ENCODE data around the gene FAM227A. TPM values are rescaled to one million over a fixed set of nuclear protein-coding genes. Genes with fewer than 3 reads are reported as not detected.

FAM227A gene
- total RNA-seq: not detected in 2 replicates

GRCh38 chr22:38656256-38657044 lies at the start of gene FAM227A, which contains the start of gene CBY1:
TSS of gene FAM227A (minus strand) at chr22:38656392. CDS start at chr22:38650168, 6,224 bp downstream.
TSS of gene CBY1 (plus strand) at chr22:38656638. CDS start at chr22:38668055, 11,417 bp downstream.

GRCh38 chr22:38705235-38706100 lies 49.3 kb upstream of the FAM227A start, which contains the start of gene GTPBP1:
TSS of gene GTPBP1 (plus strand) at chr22:38705944. CDS start at chr22:38705956, 12 bp downstream.

GRCh38 chr22:38700789-38701628 lies 44.8 kb upstream of the FAM227A start, which contains the start of gene JOSD1:
TSS of gene JOSD1 (minus strand) at chr22:38700943. CDS start at chr22:38699987, 956 bp downstream.

GRCh38 chr22:38681582-38682335 lies 25.6 kb upstream of the FAM227A start, which contains the start of gene TOMM22:
TSS of gene TOMM22 (plus strand) at chr22:38681957. CDS start at chr22:38681979, 22 bp downstream.

GRCh38 chr22:38569972-38570778 lies 86.0 kb downstream of the FAM227A start, which contains the start of gene DMC1:
TSS of gene DMC1 (minus strand) at chr22:38570183. CDS start at chr22:38568256, 1,927 bp downstream.

Other genes starting within 250 kb of the FAM227A start
- gene KCNJ4, start 201.2 kb downstream of the FAM227A start, total RNA-seq: not detected in 2 replicates
- gene KDELR3, start 188.3 kb downstream of the FAM227A start, total RNA-seq: 30.4 and 32.4 TPM in 2 replicates
- gene DDX17, start 150.1 kb downstream of the FAM227A start, total RNA-seq: 205 and 212 TPM in 2 replicates
- 0.53 and 1.9 TPM in 2 replicates for gene DMC1, start 86.2 kb downstream of the FAM227A start, total RNA-seq
- gene CBY1, start 246 bp upstream of the FAM227A start, total RNA-seq: 20.3 and 22.7 TPM in 2 replicates
- gene TOMM22, start 25.6 kb upstream of the FAM227A start, total RNA-seq: 83.6 and 96.4 TPM in 2 replicates
- gene JOSD1, start 44.6 kb upstream of the FAM227A start, total RNA-seq: 78.4 and 87.0 TPM in 2 replicates
- gene GTPBP1, start 49.6 kb upstream of the FAM227A start, total RNA-seq: 27.6 and 28.2 TPM in 2 replicates
- gene SUN2, start 99.6 kb upstream of the FAM227A start, total RNA-seq: 69.0 and 82.1 TPM in 2 replicates
- gene DNAL4, start 137.8 kb upstream of the FAM227A start, total RNA-seq: 13.5 and 16.5 TPM in 2 replicates
- gene NPTXR, start 187.6 kb upstream of the FAM227A start, total RNA-seq: 0.05 and 0.07 TPM in 2 replicates
- 39.9 and 41.7 TPM in 2 replicates for gene CBX6, start 215.8 kb upstream of the FAM227A start, total RNA-seq